HAP-1 (cell line): ENCODE measurements around the gene CDK2AP2.
"Not testable (repeated sequence)": the region's sequence is repeated elsewhere in the genome, so short reads cannot be mapped to it uniquely, and the experiment has no call there.

ENCODE experiments used
- DNase-seq, 2 experiments: peaks; one replicate each; pipeline ENCODE4 v3.0.0-alpha.2; 2016 to 2020; ENCODE audit warnings: low spot score in 2 of 2
- H3K27me3 ChIP-seq: fragments of 250-450 bp; sonication (Bioruptor Pico); 2 replicates; pipeline ENCODE4 v1.5.1; 2020; ENCODE audit warnings: low read depth, mild to moderate bottlenecking, moderate library complexity
- H3K36me3 ChIP-seq: fragments of 250-450 bp; sonication (Bioruptor Pico); replicated peaks from 2 replicates; pipeline ENCODE4 v1.5.1; 2020; ENCODE audit warnings: mild to moderate bottlenecking
- H3K4me1 ChIP-seq: fragments of 250-450 bp; sonication (Bioruptor Pico); 2 replicates; pipeline ENCODE4 v1.5.1; 2020; ENCODE audit warnings: mild to moderate bottlenecking
- H3K4me3 ChIP-seq: fragments of 250-450 bp; sonication (Bioruptor Pico); 2 replicates; pipeline ENCODE4 v1.5.1; 2020; ENCODE audit warnings: mild to moderate bottlenecking, moderate library complexity
- H3K9me3 ChIP-seq: fragments of 250-450 bp; sonication (Bioruptor Pico); 2 replicates; pipeline ENCODE4 v1.5.1; 2020; ENCODE audit warnings: mild to moderate bottlenecking, moderate library complexity
- in situ Hi-C: fragments of 300-500 bp; cut with MboI; formaldehyde crosslinking; loops from 3 replicates; pipeline ENCODE4 v1.14.3; 2020; ENCODE audit warnings: low sequenced_read_pairs, inconsistent platforms, mixed read lengths

The CDK2AP2 gene

GRCh38 chr11:67507864-67508485 lies at the start of gene CDK2AP2:
Gene CDK2AP2, minus strand, starts transcription at chr11:67508162. Its CDS starts 80 bp downstream, at chr11:67508082.
- peak; percentile 97 to 100 for DNase-seq
- no peaks in the 10 kb centered on the region for H3K9me3 ChIP-seq
- H3K36me3 ChIP-seq: peaks cover 16% of the 10 kb centered on the region
- H3K4me3 ChIP-seq: peak within 1 kb of the TSS; percentile 99
- H3K27me3 ChIP-seq: peaks cover 4% of the 10 kb centered on the region; the same call in 1 of the 2 replicates
- peaks cover 35% of the 10 kb centered on the region for H3K4me1 ChIP-seq
- in situ Hi-C loops: no loop called here

- no peak overlapping the region for H3K4me3 ChIP-seq
- peaks cover 8% of the 10 kb centered on the region for H3K9me3 ChIP-seq
- no peaks in the 10 kb centered on the region for H3K4me1 ChIP-seq
- H3K36me3 ChIP-seq: no peaks in the 10 kb centered on the region
- DNase-seq: no peak
- H3K27me3 ChIP-seq: no peaks in the 10 kb centered on the region
- in situ Hi-C loops: no loop called here
These were observed 48.3 kb upstream of the CDK2AP2 start for GRCh38 chr11:67556244-67556643.

GRCh38 chr11:67551697-67552096 lies 43.7 kb upstream of the CDK2AP2 start:
- DNase-seq, in situ Hi-C loops, H3K4me3 ChIP-seq, H3K4me1 ChIP-seq, H3K36me3 ChIP-seq, H3K27me3 ChIP-seq: not testable (repeated sequence)
- peaks cover 18% of the 10 kb centered on the region for H3K9me3 ChIP-seq

GRCh38 chr11:67551127-67551526 lies 43.2 kb upstream of the CDK2AP2 start:
- Histone ChIP-seq H3K9me3 (peaks cover 18% of the 10 kb centered on the region), H3K4me3 (no peak overlapping the region), H3K36me3 (no peaks in the 10 kb centered on the region), H3K27me3 (no peaks in the 10 kb centered on the region), H3K4me1 (no peaks in the 10 kb centered on the region)
- DNase-seq: no peak
- in situ Hi-C loops: no loop called here

GRCh38 chr11:67548555-67549110 lies 40.7 kb upstream of the CDK2AP2 start:
- no peaks in the 10 kb centered on the region for H3K27me3 ChIP-seq
- no peaks in the 10 kb centered on the region for H3K36me3 ChIP-seq
- H3K4me1 ChIP-seq: no peaks in the 10 kb centered on the region
- no peak for DNase-seq
- in situ Hi-C loops: no loop called here
- peaks cover 18% of the 10 kb centered on the region for H3K9me3 ChIP-seq
- H3K4me3 ChIP-seq: no peak overlapping the region

GRCh38 chr11:67548112-67548511 lies 40.1 kb upstream of the CDK2AP2 start:
- H3K27me3 ChIP-seq, in situ Hi-C loops, H3K36me3 ChIP-seq, H3K4me1 ChIP-seq, H3K4me3 ChIP-seq, DNase-seq: not testable (repeated sequence)
- H3K9me3 ChIP-seq: peaks cover 18% of the 10 kb centered on the region

GRCh38 chr11:67545280-67545679 lies 37.3 kb upstream of the CDK2AP2 start:
- DNase-seq: peak in 1 of 2 experiments; percentile 52
- H3K27me3 ChIP-seq: no peaks in the 10 kb centered on the region
- in situ Hi-C loops: no loop called here
- H3K9me3 ChIP-seq: peaks cover 2% of the 10 kb centered on the region
- no peak overlapping the region for H3K4me3 ChIP-seq
- no peaks in the 10 kb centered on the region for H3K4me1 ChIP-seq
- H3K36me3 ChIP-seq: no peaks in the 10 kb centered on the region

GRCh38 chr11:67544616-67545242 lies 36.8 kb upstream of the CDK2AP2 start:
- no peak overlapping the region for H3K4me3 ChIP-seq
- in situ Hi-C loops: no loop called here

GRCh38 chr11:67543585-67543984 lies 35.6 kb upstream of the CDK2AP2 start:
- Histone ChIP-seq H3K4me3 (no peak overlapping the region), H3K36me3 (no peaks in the 10 kb centered on the region), H3K27me3 (no peaks in the 10 kb centered on the region), H3K9me3 (no peaks in the 10 kb centered on the region), H3K4me1 (no peaks in the 10 kb centered on the region)
- DNase-seq: no peak
- in situ Hi-C loops: no loop called here

More at GRCh38 chr11:67544616-67545242, 36.8 kb upstream of the CDK2AP2 start:
- H3K27me3 ChIP-seq: no peaks in the 10 kb centered on the region
- DNase-seq: no peak
- H3K36me3 ChIP-seq: no peaks in the 10 kb centered on the region
- H3K9me3 ChIP-seq: no peaks in the 10 kb centered on the region
- no peaks in the 10 kb centered on the region for H3K4me1 ChIP-seq

- Histone ChIP-seq H3K27me3 (no peaks in the 10 kb centered on the region), H3K4me1 (no peaks in the 10 kb centered on the region), H3K9me3 (no peaks in the 10 kb centered on the region), H3K4me3 (no peak overlapping the region), H3K36me3 (no peaks in the 10 kb centered on the region)
- no peak for DNase-seq
- in situ Hi-C loops: no loop called here
These were observed 35.0 kb upstream of the CDK2AP2 start for GRCh38 chr11:67542971-67543370.

- H3K4me1 ChIP-seq: no peaks in the 10 kb centered on the region
- in situ Hi-C loops: no loop called here
- DNase-seq: no peak
These were observed 34.2 kb upstream of the CDK2AP2 start for GRCh38 chr11:67542169-67542568.

GRCh38 chr11:67541198-67541597 lies 33.2 kb upstream of the CDK2AP2 start:
- in situ Hi-C loops: no loop called here
- Histone ChIP-seq H3K9me3 (no peaks in the 10 kb centered on the region), H3K4me1 (no peaks in the 10 kb centered on the region), H3K4me3 (no peak overlapping the region), H3K36me3 (no peaks in the 10 kb centered on the region), H3K27me3 (no peaks in the 10 kb centered on the region)
- DNase-seq: no peak

More at GRCh38 chr11:67542169-67542568, 34.2 kb upstream of the CDK2AP2 start:
- Histone ChIP-seq H3K36me3 (no peaks in the 10 kb centered on the region), H3K4me3 (no peak overlapping the region), H3K27me3 (no peaks in the 10 kb centered on the region), H3K9me3 (no peaks in the 10 kb centered on the region)

GRCh38 chr11:67539550-67539949 lies 31.6 kb upstream of the CDK2AP2 start:
- H3K4me1 ChIP-seq: no peaks in the 10 kb centered on the region
- H3K4me3 ChIP-seq: no peak overlapping the region
- H3K9me3 ChIP-seq: peaks cover 9% of the 10 kb centered on the region; the same call in 1 of the 2 replicates
- no peaks in the 10 kb centered on the region for H3K36me3 ChIP-seq
- DNase-seq: no peak
- H3K27me3 ChIP-seq: no peaks in the 10 kb centered on the region
- in situ Hi-C loops: no loop called here

- Histone ChIP-seq H3K9me3 (peaks cover 12% of the 10 kb centered on the region; the same call in 1 of the 2 replicates), H3K4me1 (no peaks in the 10 kb centered on the region), H3K27me3 (no peaks in the 10 kb centered on the region), H3K4me3 (no peak overlapping the region), H3K36me3 (no peaks in the 10 kb centered on the region)
- no peak for DNase-seq
- in situ Hi-C loops: no loop called here
These were observed 31.0 kb upstream of the CDK2AP2 start for GRCh38 chr11:67538823-67539505.
